ENCODE results near the gene ST6GALNAC6.

- no peak for TF ChIP-seq SIN3A (IDR thresholded peaks at IDR 0.05; ENCODE audit: borderline replicate concordance, insufficient read depth, low read length)
- no peak for TF ChIP-seq POLR2AphosphoS5 (IDR thresholded peaks at IDR 0.05; ENCODE audit: low read depth, low read length)
- TF ChIP-seq TAF1 (IDR thresholded peaks at IDR 0.05; ENCODE audit: borderline replicate concordance, insufficient read depth, low read length), result no peak
- TF ChIP-seq REST (IDR thresholded peaks at IDR 0.05; ENCODE audit: insufficient read depth in 1 of 2, low read depth in 2 of 2, low read length in 2 of 2), result no peak
- no peak for TF ChIP-seq FOXP2 (optimal IDR thresholded peaks at IDR 0.05; ENCODE audit: borderline replicate concordance, extremely low read depth, extremely low read length, insufficient read depth)
Measured at GRCh38 chr9:127909839-127910273, 10.5 kb upstream of the ST6GALNAC6 start.
